OCI-LY3 (cell line): ENCODE data around the gene ZNF726.

Source experiments
- EZH2phosphoT487 ChIP-seq: fragments of 200-600 bp; shearing (Covaris generic); IDR thresholded peaks from 2 replicates; pipeline ENCODE4 v1.6.1; 2018; ENCODE audit warnings: antibody characterized with exemption, mixed run types, low read depth
- TF ChIP-seq, protein P1 (sequence below): fragments of 200-600, 300-600 bp; sonication (generic); IDR thresholded peaks from 2 replicates; pipeline ENCODE4 v1.5.1; 2014; ENCODE audit warnings: antibody characterized with exemption, low read length, low read depth

DNA sequence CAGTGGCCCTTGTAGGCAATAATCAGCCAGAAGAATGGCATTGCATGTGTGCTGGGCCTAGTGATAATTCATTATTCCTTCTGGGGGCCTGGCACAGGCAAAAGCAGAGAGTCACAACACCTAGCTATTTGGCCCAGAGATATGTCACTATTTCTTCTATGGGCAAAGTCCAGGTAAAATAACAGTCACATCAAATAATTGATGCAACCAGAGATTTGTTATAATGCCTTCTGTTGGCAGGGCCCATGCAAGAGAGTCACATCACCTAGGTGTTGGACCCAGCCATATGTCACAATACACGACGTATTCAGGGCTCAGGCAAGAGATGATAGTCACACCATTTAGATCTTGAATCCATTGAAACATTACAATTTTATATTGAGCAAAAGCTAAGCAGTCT is 66.1 kb downstream of the ZNF726 start:
- TF ChIP-seq, protein P1, sequence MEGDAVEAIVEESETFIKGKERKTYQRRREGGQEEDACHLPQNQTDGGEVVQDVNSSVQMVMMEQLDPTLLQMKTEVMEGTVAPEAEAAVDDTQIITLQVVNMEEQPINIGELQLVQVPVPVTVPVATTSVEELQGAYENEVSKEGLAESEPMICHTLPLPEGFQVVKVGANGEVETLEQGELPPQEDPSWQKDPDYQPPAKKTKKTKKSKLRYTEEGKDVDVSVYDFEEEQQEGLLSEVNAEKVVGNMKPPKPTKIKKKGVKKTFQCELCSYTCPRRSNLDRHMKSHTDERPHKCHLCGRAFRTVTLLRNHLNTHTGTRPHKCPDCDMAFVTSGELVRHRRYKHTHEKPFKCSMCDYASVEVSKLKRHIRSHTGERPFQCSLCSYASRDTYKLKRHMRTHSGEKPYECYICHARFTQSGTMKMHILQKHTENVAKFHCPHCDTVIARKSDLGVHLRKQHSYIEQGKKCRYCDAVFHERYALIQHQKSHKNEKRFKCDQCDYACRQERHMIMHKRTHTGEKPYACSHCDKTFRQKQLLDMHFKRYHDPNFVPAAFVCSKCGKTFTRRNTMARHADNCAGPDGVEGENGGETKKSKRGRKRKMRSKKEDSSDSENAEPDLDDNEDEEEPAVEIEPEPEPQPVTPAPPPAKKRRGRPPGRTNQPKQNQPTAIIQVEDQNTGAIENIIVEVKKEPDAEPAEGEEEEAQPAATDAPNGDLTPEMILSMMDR, result no peak
- TF ChIP-seq EZH2phosphoT487, result no peak
